Kidney epithelial cell (primary cell): ENCODE data around the gene FFAR3. TPM values are rescaled to one million over a fixed set of nuclear protein-coding genes. Genes with fewer than 3 reads are reported as not detected.
A peak's percentile ranks its signal among the peaks of the same experiment; 100 is the strongest.

Source experiments
- DNase-seq: peaks from one replicate; pipeline ENCODE4 v3.0.0-alpha.2; 2010; ENCODE audit warnings: low read depth
- H3K27me3 ChIP-seq: 2 replicates; pipeline ENCODE4 v1.6.0; 2011; ENCODE audit warnings: low read length; ENCODE audit not compliant: control insufficient read depth, insufficient read depth
- H3K36me3 ChIP-seq: 2 replicates; pipeline ENCODE4 v1.5.1; 2011; ENCODE audit warnings: low read length; ENCODE audit not compliant: control insufficient read depth, insufficient read depth
- H3K4me3 ChIP-seq: 2 replicates; pipeline ENCODE4 v1.5.1; 2011; ENCODE audit warnings: low read depth, mild to moderate bottlenecking, control low read depth, low read length
- total RNA-seq: library from RNA; depleted of rRNA; stranded (reverse); fragments of >200 nt; gene quantifications from 2 replicates; pipeline ENCODE4 v1.2.3, GENCODE V29; 2015
- TF ChIP-seq, protein P1 (sequence below): IDR thresholded peaks from 2 replicates; pipeline ENCODE4 v1.5.1; 2011; ENCODE audit warnings: mild to moderate bottlenecking, moderate library complexity, low read length, control low read depth, inconsistent platforms; ENCODE audit not compliant: insufficient read depth, poor library complexity, severe bottlenecking

The FFAR3 gene
- total RNA-seq, 1 donor from 2014 or later: not detected

DNA sequence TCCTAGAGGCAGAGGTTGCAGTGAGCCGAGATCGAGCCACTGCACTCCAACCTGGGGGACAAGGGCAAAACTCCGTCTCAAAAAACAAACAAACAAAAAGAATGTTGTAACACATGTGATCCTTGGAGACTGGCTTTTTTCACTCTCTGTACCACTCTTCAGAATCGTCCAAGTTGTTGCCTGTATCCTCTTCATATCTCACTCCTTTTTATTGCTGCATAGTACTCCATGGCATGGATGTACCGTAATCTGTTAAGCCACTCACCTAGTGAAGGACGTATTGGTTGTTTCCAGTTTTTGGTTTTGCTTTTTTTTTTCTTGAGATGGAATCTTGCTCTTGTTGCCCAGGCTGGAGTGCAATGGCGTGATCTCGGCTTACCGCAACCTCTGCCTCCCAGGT lies 36.2 kb upstream of the FFAR3 start:
- Histone ChIP-seq H3K4me3 (no peak overlapping the region), H3K36me3 (no peaks in the 10 kb centered on the region), H3K27me3 (no peaks in the 10 kb centered on the region)
- DNase-seq: no peak
- TF ChIP-seq, protein P1, sequence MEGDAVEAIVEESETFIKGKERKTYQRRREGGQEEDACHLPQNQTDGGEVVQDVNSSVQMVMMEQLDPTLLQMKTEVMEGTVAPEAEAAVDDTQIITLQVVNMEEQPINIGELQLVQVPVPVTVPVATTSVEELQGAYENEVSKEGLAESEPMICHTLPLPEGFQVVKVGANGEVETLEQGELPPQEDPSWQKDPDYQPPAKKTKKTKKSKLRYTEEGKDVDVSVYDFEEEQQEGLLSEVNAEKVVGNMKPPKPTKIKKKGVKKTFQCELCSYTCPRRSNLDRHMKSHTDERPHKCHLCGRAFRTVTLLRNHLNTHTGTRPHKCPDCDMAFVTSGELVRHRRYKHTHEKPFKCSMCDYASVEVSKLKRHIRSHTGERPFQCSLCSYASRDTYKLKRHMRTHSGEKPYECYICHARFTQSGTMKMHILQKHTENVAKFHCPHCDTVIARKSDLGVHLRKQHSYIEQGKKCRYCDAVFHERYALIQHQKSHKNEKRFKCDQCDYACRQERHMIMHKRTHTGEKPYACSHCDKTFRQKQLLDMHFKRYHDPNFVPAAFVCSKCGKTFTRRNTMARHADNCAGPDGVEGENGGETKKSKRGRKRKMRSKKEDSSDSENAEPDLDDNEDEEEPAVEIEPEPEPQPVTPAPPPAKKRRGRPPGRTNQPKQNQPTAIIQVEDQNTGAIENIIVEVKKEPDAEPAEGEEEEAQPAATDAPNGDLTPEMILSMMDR: no peak

DNA sequence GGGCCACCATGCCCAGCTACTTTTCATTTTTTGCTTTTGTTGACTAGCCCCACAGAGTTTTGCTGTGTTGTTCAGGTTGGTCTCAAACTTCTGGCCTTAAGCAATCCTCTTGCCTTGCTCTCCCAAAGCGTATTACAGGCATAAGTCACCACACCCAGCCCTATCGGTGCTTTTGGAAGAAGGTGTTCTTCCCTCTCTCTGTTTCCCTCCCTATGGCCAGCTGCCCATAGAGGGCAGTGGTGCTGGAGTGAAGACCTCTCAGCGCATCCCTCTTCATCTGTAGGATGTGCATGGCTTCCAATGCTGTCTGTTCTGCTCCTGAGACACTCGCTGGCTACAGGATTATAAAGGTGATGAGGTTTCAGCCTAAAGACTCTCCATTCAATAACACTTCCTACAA lies 30.6 kb upstream of the FFAR3 start:
- no peak for DNase-seq
- TF ChIP-seq, protein P1: peak; percentile 26
- Histone ChIP-seq H3K27me3 (peaks cover 2% of the 10 kb centered on the region), H3K36me3 (no peaks in the 10 kb centered on the region), H3K4me3 (no peak overlapping the region)

DNA sequence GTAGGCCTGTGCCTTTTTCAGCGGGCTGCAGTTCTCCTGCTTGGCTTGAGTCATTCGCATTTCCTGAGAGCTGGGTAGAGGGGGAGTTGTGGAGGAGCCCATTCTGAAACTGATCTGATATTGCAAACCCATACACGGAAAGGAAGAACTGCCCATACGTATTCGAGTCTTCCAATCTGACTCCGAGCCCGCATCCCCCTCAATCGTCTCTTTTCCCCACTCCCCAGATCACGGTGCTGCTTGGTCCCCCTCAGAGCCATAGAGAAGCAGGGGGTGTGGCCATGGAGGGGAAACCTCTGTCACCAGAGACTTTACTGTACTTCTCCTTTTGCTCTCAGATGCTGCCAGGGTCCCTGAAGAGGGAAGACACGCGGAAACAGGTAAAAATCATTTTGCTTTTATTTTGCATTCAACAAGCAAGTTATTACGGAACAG lies 29.4 kb upstream of the FFAR3 start, which contains the start of gene CD22:
TSS of gene CD22 (plus strand) at position 337 of the 435 bp plus-strand sequence. CDS start 2,854 bp downstream, outside the sequence.
- TF ChIP-seq, protein P1: no peak
- H3K27me3 ChIP-seq: peaks cover 2% of the 10 kb centered on the region
- no peak within 1 kb of the TSS for H3K4me3 ChIP-seq
- no peaks in the 10 kb centered on the region for H3K36me3 ChIP-seq
- no peak for DNase-seq

DNA sequence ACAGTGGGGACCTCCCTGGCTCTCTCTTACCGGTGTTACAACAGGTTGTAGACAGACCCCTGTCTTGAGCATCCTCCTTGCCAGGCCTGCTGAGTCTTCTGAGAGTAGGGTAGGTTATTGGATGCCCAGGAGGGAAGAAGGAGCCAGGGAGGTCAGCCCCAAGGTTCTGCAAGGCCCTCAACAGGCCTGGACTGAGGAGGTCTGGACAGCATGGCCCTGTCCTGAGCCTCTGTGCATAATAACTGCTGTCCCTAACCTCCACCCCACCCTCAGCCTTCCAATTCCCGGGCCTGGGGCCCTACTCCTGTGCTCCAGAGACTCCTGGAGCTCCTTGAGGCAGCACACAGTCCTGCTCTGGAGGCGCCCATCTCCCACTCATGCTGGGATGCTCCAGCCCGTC lies 28.9 kb upstream of the FFAR3 start:
- no peak for DNase-seq
- TF ChIP-seq, protein P1: no peak
- peaks cover 2% of the 10 kb centered on the region for H3K27me3 ChIP-seq
- no peaks in the 10 kb centered on the region for H3K36me3 ChIP-seq
- no peak overlapping the region for H3K4me3 ChIP-seq

DNA sequence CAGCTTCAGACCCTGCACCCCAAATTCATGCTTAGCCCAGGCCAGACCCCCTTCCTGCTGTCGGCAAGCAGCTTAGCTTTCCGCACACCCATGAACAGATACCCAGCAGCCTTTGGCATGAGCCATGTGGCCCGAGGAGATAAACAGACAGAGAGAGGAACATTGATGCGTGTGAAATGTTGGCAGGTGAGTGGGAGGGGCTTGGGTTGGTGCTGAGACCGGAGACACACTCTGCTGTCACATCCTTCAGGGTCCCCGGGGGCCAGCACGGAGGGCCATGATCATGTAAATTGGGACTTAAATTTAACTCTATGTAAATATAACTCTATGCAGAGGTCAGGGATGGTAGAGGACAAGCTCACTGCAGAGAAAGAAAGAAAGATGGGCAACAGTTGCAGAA lies 27.8 kb upstream of the FFAR3 start:
- TF ChIP-seq, protein P1: no peak
- Histone ChIP-seq H3K36me3 (no peaks in the 10 kb centered on the region), H3K27me3 (peaks cover 2% of the 10 kb centered on the region), H3K4me3 (no peak overlapping the region)
- no peak for DNase-seq

DNA sequence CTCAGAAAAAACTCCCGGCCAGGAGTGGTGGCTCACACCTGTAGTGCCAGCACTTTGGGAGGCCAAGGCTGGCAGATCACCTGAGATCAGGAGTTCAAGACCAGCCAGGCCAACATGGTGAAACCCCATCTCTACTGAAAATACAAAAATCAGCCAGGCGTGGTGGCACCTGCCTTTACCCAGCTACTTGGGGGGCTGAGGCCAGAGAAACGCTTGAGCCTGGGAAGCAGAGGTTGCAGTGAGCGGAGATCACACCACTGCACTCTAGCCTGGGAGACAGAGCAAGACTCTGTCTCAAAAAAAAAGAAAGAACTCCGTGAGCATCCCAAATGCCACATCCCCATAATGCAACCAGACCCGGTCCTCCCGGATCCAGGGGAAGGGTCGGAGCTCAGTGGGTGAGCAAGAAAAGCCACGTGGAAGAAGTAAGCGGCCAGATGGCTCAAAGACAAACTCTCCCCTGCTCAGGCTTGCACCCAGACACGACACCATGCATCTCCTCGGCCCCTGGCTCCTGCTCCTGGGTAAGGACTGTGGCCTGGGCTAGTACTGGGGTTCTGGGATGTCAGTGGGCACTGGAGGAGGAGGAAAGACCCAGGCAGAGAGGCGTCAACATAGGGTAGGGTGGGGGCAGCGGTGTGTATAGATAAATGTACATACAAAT lies 26.6 kb upstream of the FFAR3 start:
- TF ChIP-seq, protein P1: no peak
- Histone ChIP-seq H3K4me3 (no peak overlapping the region), H3K27me3 (peaks cover 2% of the 10 kb centered on the region), H3K36me3 (no peaks in the 10 kb centered on the region)
- DNase-seq: no peak
